Activated CD4-positive, CD25-positive, alpha-beta regulatory T cell treated with anti-CD3 and anti-CD28 coated beads, Interleukin-2, amount 50 U/mL, for 24 hours (primary cell): Measurements from ENCODE around the gene POLR3A.
A peak's percentile ranks its signal among the peaks of the same experiment; 100 is the strongest.
"Not testable (repeated sequence)": the region's sequence is repeated elsewhere in the genome, so short reads cannot be mapped to it uniquely, and the experiment has no call there.

Experiments used
- ATAC-seq, 2 donors: fragments of 150-1000 bp; cut with Tn5 transposase; one replicate each; pipeline ENCODE4 v1.10.0; 2021; ENCODE audit warnings: mild to moderate bottlenecking in 1 of 2, moderate library complexity in 1 of 2

The POLR3A gene

DNA sequence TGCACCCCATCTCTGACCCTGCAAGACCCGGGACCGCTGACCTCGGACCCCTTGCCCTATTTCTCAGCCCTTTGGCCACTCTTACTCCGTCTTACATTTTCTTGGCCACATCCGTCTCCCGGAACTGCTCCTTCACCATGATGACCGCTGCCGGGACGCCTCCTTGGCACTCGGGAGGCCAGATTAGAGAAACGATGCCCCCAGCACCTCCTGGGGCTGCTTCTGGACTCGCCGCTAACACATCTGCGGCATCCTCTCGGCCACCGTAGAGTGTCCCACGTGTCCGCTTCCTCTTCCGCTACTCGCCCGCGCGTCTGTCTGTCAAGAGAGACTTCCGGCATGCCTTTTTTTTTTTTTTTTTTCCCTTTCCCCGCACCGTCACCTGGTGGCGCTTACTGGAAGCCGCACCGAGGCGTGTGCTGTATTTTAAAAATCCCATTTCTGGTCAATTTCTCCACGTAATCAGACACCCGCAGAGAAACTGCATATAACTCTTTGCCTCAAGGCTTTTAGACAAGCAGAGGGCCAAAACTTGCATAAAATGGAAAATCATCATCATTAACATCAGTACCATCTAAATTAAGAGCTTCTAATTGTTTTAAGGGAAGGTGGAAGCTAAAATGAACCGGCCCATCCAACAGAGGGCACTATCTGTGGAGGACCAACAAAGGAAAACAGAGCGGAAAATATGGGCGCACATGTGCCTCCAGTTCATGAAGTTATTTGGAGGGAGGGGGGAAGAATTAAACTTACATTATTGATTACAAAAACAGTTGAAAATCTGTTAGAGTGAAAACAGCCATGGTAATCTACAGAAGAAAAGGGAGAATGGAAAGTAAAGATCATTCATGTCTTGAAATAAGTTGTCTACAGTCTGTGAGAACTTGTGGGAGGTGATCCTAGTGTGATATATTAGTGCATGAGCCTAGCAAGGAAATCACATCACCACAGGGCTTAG is at the start of gene POLR3A:
Gene POLR3A, minus strand, starts transcription at position 247 of the 958 bp plus-strand sequence. Its CDS starts 108 bp downstream, at position 139.
- peak; percentile 57 to 62 for ATAC-seq

DNA sequence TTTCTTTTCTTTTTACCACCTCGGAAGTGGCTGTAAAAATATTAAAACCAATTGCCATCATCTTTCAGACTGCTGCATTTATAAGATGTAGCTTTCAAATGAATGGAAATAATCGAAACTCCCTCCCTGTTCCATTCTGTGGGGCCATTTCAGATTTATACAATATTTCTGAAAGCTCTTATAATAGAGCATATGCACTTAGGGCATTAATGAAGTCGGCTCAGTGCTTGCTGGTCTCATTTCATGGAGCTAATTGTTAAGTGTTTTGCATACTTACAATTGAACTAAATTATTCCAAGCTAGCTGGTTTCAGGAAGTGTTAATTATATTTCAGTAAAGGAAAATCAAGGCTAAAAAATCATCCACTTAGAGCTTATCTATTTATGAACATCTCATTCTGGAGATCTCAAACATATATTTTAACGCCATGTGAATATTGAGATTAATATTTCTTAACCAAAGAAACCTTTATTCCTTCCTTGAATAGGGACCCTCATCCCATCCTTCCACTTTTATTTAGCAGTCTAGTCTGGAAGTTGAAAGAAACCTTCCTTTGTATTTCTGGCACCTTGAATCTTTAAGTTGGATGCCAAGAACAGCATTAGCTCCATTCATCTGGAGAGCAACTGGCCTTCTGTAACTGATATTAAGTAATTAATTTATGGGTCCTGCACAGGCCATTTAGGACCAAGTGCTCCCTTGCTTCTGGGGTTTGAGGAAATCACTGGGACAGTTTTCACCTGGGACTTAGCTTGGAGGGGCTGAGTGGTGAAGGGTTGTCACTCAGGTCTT is 49.4 kb upstream of the POLR3A start:
- no peak for ATAC-seq

DNA sequence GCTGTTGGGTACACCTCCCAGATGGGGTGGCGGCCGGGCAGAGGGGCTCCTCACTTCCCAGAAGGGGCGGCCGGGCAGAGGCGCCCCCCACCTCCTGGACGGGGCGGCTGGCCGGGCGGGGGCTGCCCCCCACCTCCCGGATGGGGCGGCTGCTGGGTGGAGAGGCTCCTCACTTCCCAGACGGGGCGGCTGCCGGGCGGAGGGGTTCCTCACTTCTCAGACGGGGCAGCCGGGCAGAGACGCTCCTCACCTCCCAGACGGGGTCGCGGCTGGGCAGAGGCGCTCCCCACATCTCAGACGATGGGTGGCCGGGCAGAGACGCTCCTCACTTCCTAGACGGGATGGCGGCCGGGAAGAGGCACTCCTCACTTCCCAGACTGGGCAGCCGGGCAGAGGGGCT is 46.5 kb upstream of the POLR3A start:
- not testable (repeated sequence) for ATAC-seq

DNA sequence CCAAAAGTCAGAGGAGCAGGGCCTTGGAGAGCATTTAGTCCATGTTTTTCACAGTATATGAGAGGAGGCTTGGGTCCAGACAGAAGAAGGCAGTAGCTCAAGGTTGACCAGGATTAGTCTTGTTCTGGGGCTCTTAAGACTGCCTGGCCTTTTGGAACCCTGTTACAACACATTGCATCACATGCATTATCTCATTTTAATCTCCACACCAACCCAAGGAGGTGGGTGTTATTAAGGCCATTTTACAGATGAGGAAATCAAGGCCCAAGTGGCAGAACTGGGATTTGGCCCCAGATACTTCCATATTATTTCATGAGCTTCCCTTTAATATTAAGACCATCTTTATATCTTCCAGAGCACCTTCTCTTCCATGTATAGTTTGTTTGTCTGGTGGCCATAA is 43.2 kb upstream of the POLR3A start:
- no peak for ATAC-seq

DNA sequence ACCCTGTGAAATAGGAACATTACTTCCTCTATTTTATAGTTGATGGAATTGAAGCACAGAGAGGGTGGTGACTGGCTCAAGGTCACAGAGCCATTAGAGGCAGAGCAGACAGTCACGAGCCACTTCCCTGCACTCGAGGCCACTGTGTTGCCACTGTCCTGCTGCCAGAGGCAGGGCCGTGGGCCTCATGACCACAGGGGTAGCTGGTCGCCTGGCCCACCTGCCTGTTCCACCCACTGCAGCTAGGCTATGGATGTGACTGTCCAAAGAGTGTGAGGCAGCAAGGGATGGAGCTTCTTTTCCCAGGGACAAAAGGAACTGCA is 42.5 kb upstream of the POLR3A start:
- no peak for ATAC-seq

DNA sequence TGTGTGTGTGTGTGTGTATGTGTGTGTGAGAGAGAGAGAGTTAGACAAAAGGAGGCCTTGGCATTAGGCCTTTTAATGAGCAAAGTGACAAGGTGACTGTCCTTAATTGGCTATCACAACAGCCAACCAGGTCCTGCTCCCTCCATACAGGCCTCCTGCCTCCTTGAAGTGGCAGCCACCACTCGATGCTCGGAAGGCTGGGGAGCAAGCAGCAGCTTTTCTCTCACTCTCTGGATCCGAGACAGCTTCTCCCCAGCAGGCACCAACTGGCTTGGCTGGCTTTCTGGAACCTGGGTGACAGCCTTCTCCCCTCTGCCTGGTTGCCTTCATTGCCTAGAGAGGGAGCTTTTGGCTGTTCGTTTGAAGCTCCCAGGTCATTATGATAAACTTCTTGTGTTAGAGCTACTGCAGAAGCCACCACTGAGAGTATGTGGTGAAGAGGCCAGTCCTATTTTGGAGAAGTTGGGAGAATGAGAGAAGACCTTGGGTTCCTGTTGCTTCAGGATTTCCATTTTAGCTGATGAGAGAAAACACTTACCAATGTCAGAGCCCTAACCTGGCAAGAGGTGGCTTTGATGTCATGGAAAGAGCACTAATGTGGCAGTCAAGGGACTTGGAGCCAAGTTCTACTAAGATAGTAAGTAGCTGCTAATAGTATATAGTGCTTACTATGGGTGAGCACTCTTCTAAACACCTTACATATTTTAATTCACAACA is 42.0 kb upstream of the POLR3A start:
- no peak for ATAC-seq

DNA sequence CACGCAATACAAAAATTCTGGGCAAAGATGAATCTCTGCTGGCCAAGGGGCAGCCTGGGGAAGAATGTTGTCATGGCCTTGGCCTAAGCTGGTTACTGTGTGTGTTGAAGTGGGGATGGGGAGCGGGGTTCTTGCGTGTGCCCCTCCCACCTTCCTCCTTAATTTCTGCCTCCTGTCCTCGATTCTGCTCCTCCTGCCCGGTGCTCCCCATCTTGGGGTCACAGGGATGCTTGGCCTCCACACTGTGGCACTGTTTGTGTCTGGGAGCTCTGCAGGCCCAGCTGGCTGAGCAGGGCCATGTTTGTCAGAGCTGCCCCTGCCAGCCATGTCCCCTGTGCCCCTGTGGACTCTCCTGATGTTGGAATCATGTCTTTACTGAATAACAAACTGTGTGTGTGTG is 41.4 kb upstream of the POLR3A start:
- ATAC-seq = no peak

DNA sequence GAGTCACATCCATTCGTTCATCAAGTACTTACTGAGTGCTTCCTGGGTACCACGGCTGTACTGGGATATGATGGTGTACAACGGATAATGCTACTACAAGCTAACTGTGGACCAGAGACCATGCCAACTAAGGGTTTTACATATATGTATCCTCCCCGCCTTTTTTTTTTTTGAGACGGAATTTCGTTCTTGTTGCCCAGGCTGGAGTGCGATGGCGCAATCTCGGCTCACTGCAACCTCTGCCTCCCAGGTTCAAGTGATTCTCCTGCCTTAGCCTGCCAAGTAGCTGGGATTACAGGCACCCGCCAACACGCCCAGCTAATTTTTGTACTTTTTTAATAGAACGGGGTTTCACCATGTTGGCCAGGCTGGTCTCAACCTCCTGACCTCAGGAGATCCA is 40.7 kb upstream of the POLR3A start:
- ATAC-seq = not testable (repeated sequence)

DNA sequence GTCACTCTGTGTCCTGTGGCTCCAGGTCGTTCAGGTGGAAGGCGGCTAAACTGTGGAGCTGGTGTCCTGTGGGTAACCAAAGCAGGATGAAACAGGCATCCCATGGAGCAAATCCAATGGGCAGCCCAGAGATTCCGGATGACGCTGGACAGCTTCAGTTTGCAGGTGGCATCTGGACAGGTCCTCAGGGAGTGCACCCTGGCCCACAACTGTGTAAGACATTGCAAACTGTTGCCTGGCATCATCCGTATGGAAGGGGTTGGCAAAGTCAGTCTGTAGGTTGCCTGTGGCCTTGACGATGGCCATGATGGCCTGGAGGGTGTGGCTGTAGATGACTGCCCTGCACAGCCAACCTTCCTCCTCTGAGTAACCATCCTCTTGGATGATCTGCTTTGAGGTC is 39.8 kb upstream of the POLR3A start:
- no peak for ATAC-seq

DNA sequence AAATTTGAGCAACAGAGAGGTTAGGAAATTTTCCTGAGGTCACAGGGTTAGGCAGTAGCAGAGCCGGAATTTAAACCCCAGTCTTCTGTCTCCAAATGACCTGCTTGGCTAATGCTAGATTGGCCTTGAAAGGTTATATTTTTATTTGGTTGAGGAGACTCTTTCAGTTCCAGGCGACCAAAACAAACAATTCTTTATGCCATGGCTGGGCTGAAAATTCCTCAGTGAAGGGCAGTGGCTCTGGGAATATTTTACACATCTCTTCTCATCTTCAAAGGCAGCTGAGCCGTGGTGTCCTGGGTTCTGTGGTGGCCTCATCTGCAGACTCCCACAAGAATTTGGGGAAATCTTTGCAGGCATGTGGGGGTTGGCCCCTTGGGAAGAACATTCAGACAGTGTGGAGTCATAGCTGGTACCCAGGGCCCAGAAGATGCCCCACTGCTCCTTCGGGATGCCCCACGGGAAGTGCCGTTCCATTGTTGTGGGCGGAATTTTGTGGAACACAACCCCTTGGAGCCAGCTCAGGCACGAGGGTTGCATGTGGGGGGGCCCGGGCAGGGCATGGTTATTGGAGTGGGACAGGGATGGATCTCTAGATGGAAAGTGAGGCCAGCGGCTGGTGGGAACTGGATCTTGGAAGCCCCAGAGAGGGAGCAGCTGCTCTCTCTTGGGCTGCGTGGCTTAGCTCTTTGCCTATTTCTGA is 37.6 kb upstream of the POLR3A start:
- no peak for ATAC-seq

DNA sequence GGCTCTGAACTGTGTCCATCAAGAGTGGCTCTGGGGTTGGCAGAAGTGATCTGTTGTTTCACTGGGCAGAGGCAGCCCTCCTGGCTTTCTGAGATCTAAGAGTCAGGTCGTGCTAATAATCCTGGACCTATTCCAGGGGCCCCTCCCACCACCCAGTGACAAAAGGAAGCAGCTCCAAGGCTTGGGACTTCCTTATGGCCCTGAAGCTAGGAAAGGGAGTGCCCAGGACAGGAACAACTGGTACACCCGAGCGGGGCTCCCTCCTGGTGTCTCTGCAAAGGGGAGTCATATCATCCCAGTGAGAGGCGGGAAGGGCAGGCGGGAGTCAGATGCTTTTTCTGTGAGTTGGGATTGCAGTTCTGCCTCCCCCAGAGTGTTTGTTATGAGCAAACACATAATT is 36.7 kb upstream of the POLR3A start:
- ATAC-seq = no peak

DNA sequence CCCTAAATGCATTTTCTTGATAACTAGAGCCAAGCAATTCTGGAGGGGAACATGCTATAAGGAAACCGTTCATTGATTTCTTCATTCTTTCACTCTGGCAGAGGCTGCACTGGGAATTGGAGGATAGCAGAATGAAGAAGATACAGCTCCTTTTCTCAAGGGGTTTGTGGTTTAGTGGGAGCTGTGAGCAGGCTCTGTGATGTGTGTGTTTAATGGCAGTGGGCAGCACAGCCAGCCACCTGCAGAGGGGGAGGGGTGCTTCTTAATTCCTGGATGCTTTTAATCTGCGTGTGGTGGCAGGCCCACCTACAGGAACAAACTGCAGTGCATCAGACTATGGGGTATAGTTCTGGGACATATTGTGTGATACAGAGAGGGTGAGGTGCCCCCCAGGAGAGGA is 36.3 kb upstream of the POLR3A start:
- ATAC-seq = no peak

DNA sequence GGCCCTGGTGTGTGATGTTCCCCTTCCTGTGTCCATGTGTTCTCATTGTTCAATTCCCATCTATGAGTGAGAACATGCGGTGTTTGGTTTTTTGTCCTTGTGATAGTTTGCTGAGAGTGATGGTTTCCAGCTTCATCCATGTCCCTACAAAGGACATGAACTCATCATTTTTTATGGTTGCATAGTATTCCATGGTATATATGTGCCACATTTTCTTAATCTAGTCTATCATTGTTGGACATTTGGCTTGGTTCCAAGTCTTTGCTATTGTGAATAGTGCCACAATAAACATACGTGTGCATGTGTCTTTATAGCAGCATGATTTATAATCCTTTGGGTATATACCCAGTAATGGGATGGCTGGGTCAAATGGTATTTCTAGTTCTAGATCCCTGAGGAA is 35.6 kb upstream of the POLR3A start:
- not testable (repeated sequence) for ATAC-seq

DNA sequence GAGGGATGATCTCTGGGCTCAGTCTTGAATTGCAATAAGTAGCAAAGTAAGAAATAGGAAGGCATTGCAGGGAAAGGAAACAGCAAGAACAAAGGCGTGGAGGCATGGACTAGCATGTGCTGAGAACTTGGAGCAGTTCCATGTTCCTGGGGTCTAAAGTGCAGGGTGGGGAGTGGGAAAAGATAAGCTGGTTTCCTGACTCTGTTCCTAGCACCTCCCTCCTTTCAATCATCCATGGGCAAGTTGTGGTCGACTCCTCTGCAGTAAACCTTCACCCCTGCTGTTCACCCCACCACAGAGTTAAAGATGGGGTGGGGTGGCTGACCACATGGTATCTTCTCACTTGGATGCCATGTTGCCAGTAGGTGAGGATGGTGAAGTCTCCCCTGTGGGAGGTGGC is 33.9 kb upstream of the POLR3A start:
- ATAC-seq = no peak

DNA sequence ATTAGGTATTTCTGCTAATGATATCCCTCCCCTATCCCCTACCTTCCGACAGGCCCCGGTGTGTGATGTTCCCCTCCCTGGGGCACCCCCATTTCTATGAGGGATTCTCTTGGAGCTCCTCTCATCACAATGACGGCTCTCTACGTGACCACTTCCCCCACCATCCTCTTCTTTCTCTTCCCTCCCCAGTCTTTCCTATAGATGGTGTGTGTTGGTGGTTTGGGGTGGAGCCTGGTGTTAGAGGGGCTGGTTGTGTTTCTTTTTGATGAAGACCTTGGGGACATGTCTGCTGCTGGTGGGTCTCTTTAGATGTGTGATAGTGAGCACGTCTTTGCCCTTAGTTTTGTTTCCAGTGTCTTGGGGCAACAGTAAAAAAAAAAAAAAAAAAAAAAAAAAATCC is 33.0 kb upstream of the POLR3A start:
- ATAC-seq = no peak

DNA sequence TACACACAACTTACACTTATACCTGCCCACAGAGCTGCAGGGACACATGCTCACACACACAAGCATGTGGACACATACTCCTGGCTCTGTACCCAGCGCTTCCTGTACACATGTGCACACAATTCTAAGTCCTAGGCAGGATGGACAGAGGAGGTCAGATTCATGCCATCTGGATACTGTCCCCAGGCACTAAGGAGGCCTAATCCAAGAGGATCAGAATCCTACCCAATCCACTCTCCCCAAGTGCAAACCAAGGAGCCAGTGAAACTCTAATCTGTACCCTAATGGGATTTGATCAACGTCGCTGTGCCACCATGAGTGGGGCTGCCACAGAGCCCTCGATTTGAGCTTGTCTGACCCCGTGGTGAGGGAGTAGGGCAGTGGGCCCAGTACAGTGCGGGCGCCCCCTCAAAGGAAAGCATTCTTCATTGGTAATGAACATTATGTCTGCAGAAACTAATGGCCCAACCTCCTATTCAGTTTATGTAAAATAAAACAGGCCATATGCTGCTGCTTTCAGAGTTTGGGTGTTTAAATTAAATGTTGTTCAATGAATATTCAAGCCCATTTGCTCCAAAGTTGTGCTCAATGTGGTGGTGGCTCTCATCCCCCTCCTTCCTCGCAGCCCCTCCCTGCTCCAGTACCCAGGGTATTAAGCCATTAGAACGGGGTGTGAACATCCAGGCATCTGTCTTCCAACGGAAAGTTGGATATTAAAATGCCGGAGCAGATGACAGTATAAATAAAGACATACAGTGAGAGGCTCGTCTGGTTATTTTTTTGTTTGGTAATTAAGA is 30.8 kb upstream of the POLR3A start:
- ATAC-seq = no peak

DNA sequence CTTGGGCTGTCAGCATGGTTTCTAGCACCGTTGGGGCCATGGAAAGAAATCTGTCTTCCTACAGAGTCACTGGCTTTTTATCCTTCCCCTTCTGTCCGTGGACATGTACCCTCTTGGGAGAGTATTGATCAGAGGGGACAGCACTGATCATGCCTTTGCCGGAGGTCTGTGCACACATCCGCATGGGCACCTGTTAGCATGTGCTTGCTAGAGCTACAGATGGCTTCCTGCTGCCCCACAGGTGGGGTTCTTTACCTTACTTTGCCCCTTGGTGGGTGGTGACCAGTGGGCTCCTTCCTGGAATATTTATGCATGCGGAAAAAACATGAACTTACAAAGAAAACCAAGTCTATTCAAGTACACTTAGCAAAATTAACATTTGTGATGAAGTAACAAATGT is 29.2 kb upstream of the POLR3A start:
- no peak for ATAC-seq

DNA sequence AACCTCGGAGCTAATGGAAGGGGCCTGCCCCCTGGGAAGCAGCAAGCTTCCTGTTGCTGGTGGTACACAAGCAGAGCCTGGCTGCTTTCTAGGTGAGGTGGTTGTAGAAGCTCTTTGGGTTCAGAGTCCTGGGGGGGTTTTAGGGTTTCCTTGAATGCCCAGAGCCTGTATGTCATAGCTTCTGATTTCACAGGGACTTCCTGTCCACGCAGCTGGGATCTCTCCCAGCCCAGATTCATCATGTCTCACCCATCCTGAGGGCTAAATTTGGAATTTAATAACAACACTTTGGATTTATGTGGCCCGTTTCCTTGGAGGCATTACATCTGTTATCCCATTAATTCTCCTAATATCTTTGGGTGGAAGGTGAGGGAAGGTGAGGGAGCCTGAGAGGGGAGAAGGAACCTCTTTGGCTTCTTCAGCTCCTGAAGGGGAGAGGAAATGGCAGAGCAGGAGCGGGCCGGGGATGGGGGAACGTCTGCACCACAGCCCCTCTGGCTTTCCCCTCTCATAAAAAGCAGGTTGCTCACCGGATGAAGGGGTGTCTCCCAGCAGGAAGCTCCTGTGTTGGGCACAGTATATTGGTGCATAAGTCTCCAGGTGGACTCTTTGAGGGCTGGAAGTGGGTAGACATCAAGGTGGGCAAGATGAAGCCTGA is 24.0 kb upstream of the POLR3A start:
- ATAC-seq = no peak

DNA sequence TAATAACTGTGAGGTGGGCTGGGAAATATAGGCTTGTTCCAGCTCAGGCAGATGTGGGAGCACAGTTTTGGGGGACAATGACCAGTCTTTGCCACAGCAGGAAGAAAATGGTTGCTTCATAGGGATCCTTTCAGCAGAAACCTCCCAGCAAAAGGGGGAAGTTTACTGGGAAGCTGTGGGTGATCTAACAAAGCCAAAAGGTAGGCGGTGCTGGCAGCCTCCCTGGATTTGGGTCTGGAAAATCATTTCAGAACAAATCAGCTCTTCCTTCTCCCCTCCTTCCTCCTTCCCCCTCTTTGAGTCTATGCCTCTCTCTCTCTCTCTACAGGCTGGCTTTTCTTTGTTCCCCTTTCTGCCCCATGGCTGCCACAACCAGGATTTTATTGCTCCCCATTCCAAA is 20.5 kb upstream of the POLR3A start:
- no peak for ATAC-seq

DNA sequence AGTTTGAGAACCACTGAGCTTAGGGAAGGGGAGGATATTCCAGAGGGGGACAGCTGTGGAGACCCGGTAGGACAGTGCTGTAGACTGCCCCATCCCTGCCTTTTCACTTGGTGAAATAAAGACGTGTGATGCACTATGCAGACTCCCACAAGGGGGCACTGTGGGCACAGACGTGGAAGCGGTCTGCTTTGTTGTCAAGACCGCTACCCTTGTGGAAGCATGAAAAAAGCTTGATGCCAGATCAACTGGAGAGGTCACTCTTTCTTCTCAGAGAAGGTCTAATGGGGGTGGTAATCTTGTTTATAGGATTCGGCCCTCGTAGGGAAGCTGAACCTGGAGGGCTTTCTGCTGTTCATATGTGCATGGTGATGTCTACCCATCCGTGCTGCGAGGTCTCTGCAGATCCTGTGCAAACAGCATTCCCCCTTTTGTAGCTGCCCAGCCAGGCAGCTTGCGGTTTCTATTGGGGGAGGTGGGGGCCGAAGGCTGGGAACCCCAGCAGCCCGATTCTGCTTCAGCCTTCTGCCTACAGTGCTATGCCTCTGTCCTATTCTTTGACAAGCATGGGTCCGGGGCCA is 18.1 kb upstream of the POLR3A start:
- ATAC-seq = peak; percentile 72 to 74

DNA sequence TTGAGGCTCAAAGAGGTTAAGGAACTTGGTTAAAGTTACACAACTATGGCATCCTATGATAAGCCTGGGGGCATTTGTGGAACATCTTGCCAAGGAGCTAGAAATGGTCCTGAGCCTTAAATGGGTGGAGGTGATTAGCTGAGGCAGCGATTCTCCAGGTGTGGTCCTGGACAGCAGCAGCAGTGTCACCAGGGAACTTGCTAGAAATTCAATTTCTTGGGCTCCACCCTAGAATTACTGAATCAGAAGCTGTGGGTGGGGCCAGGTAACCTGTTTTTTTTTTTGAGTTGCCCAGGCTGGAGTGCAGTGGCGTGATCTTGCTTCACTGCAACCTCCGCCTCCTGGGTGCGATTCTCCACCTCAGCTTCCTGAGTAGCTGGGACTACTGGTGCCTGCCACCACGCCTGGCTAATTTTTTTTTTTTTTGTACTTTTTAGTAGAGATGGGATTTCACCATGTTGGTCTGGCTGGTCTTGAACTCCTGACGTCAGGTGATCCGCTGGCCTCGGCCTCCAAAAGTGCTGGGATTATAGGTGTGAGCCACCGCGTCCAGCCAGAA is 17.5 kb upstream of the POLR3A start:
- no peak for ATAC-seq
